Activated naive CD4-positive, alpha-beta T cell treated with anti-CD3 and anti-CD28 coated beads, Interleukin-2, amount 10 ng/mL, durations not matched to agents 7 days and 5 days (primary cell): ENCODE measurements around the gene RRP9.

ENCODE experiments used
- CTCF ChIA-PET: fragments of 350-600 bp; sonication (Branson Sonifier 250); formaldehyde crosslinking; loops from one replicate; lab custom pipeline; 2021; ENCODE audit warnings: antibody characterized with exemption; lab: Charles Lee
- DNase-seq: peaks from one replicate; pipeline ENCODE4 v3.0.0-alpha.2; 2020
- H3K27ac Mint-ChIP-seq: one replicate; pipeline ENCODE4 v1.8.0; 2021; ENCODE audit warnings: mild to moderate bottlenecking, moderate library complexity, mixed read lengths
- H3K27me3 Mint-ChIP-seq: one replicate; pipeline ENCODE4 v1.8.0; 2021; ENCODE audit warnings: mild to moderate bottlenecking, mixed read lengths
- H3K36me3 Mint-ChIP-seq: one replicate; pipeline ENCODE4 v1.8.0; 2021; ENCODE audit warnings: mixed read lengths
- H3K4me1 Mint-ChIP-seq: one replicate; pipeline ENCODE4 v1.8.0; 2021; ENCODE audit warnings: mixed read lengths
- H3K4me3 Mint-ChIP-seq: one replicate; pipeline ENCODE4 v1.8.0; 2021; ENCODE audit warnings: mild to moderate bottlenecking, moderate library complexity, mixed read lengths
- H3K9me3 Mint-ChIP-seq: one replicate; pipeline ENCODE4 v1.8.0; 2021; ENCODE audit warnings: mixed read lengths

RRP9 gene

GRCh38 chr3:51944451-51945021, 2.8 kb upstream of the RRP9 start:
- Mint-ChIP-seq H3K4me3 (no peak overlapping the region), H3K27me3 (no peaks in the 10 kb centered on the region), H3K9me3 (no peaks in the 10 kb centered on the region), H3K27ac (no peak overlapping the region), H3K36me3 (no peaks in the 10 kb centered on the region), H3K4me1 (peaks cover 31% of the 10 kb centered on the region)
- DNase-seq: no peak
- CTCF ChIA-PET: no interaction called here

- DNase-seq: no peak
- Mint-ChIP-seq H3K9me3 (no peaks in the 10 kb centered on the region), H3K4me1 (peaks cover 35% of the 10 kb centered on the region), H3K27ac (peak overlapping the region; percentile 30), H3K27me3 (no peaks in the 10 kb centered on the region), H3K4me3 (no peak overlapping the region), H3K36me3 (peaks cover 4% of the 10 kb centered on the region)
- CTCF ChIA-PET: interaction anchor here (0.9 to 3.4 kb wide), 7 partner anchors 30 to 288 kb away, joined by 3 to 24 read pairs (median 3); partner anchors contain the start of genes ABHD14A, ABHD14B and ACY1
Measured at GRCh38 chr3:51943451-51944391, 2.0 kb upstream of the RRP9 start.

DNA sequence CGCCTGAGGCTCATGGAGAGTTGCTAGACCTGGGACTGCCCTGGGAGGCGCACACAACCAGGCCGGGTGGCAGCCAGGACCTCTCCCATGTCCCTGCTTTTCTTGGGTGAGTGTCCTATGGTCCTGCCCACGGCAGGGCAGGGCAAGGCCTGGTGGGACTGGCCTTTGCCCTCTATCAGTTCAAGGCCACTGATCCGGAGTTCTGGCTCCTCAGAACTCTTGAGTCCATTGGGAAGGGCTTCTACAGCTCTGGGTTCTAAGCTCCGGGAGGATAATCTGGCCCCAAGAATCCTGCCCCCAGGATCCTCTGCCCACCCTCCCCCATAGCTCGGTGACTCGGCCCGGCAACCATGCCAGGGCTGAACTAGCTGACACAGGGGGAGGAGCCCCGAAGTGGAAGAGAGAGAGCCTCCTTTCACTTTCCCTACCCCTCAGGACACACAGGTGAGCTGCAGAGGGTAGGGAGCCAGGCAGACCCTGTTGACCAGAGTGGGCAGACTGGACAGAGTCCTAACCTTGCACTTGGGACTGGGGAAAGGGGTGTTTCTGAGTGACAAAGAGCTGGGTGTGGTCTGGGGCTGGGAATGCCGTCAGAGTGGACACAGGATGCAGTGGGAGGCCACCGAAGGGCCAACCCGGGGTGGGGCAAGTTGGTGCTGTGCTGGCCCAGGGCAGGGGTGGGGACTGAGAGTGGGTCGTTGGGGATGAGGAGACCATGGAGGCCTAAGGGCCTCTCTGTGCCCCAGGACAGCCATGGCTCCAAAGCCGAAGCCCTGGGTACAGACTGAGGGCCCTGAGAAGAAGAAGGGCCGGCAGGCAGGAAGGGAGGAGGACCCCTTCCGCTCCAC, 1.1 kb upstream of the RRP9 start:
- H3K4me1 Mint-ChIP-seq: peaks cover 39% of the 10 kb centered on the region

GRCh38 chr3:51941463-51941797, 274 bp downstream of the RRP9 start:
- peak overlapping the region; percentile 91 for H3K27ac Mint-ChIP-seq

More for the DNA sequence above, 1.1 kb upstream of the RRP9 start:
- DNase-seq: peak; percentile 78
- Mint-ChIP-seq H3K27me3 (no peaks in the 10 kb centered on the region), H3K27ac (peak overlapping the region; percentile 91), H3K36me3 (peaks cover 10% of the 10 kb centered on the region), H3K9me3 (no peaks in the 10 kb centered on the region), H3K4me3 (peak overlapping the region; percentile 87)
- CTCF ChIA-PET: interaction anchor here (0.7 to 3.4 kb wide), 16 partner anchors 10 to 289 kb away, joined by 3 to 24 read pairs (median 3); partner anchors contain the start of genes ABHD14A, ABHD14B, ACY1 and DUSP7

DNA sequence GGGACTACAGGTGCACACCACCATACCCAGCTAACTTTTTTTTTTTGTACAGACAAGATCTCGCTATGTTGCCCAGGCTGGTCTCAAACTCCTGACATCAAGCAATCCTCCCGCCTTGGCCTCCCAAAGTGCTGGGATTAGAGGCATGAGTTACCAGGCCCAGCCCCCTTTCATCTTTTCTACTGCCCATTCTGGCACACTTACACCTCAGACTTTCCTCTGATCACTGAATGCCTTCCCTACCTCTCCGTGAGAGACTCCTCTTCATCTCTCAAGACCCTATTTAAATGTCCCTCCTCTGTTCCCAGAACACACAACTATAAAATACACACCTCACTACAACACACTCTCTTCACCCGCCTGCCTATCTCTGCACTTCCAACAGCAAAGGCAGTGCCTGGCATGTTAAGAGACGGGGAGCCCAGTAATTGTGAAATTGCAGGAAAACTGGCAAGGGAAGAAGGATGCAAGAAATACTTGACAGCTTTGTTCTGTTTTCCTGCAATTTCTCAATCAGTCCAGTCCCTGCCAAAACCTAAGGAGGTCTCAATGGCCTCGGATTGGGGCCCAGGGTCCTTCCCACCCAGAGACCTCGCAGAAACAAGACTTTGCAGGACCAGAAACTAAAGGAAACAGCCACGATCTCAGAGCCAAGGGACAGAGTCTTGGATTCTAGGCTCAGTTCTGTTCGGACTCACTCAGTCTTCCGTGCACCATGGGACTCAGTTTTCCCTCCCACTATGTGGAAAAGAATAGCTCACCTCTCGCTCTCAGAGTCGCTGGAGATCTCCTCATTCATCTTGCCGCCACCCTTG, 849 bp downstream of the RRP9 start:
- Mint-ChIP-seq H3K27me3 (no peaks in the 10 kb centered on the region), H3K9me3 (no peaks in the 10 kb centered on the region), H3K36me3 (peaks cover 21% of the 10 kb centered on the region), H3K4me1 (peaks cover 39% of the 10 kb centered on the region), H3K4me3 (peak overlapping the region; percentile 87), H3K27ac (peak overlapping the region; percentile 67)
- CTCF ChIA-PET: interaction anchor here (0.6 to 3.4 kb wide), 11 partner anchors 8 to 471 kb away, joined by 3 to 24 read pairs (median 4); partner anchors contain the start of genes ABHD14A and ABHD14B
- no peak for DNase-seq

More at GRCh38 chr3:51941463-51941797, 274 bp downstream of the RRP9 start:
- CTCF ChIA-PET: interaction anchor here (0.6 to 3.4 kb wide), 12 partner anchors 8 to 471 kb away, joined by 3 to 24 read pairs (median 4); partner anchors contain the start of genes ABHD14A and ABHD14B
- DNase-seq: no peak
- Mint-ChIP-seq H3K9me3 (no peaks in the 10 kb centered on the region), H3K27me3 (no peaks in the 10 kb centered on the region), H3K4me1 (peaks cover 39% of the 10 kb centered on the region), H3K4me3 (peak overlapping the region; percentile 87), H3K36me3 (peaks cover 17% of the 10 kb centered on the region)

DNA sequence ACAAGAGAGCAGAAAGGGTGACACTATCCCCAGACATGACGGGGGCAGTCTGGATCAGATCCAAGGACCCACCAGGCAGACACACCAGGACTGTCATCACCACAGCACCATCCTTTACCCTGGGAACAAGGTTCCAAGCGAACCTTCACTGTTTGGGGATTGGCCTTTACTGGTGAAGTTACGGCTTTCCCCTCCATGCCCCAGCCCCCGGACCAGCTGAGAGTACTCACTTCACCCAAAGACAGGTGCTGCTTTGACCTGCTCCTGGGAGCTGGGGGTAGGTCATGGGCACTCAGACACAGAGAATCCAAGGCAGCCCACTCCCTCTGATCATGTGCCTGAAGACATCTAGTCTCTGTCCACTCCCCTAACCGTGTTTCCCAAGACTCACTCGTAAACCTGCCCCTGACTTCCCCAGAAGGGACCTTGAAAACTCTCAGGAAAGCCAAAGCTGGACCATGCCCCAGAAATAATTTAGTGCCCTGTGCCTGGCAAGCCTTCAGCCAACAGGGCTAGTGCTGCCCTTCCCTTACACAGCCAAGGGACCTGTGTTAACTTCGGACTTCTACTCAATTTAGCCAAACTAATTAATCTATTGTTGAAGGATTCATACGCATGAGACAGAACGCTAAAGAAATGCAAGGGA, 2.8 kb downstream of the RRP9 start:
- Mint-ChIP-seq H3K4me3 (no peak overlapping the region), H3K9me3 (no peaks in the 10 kb centered on the region), H3K27ac (no peak overlapping the region), H3K36me3 (peaks cover 30% of the 10 kb centered on the region), H3K27me3 (no peaks in the 10 kb centered on the region), H3K4me1 (peaks cover 39% of the 10 kb centered on the region)
- CTCF ChIA-PET: no interaction called here
- DNase-seq: no peak

- H3K27ac Mint-ChIP-seq: no peak overlapping the region
- peaks cover 35% of the 10 kb centered on the region for H3K4me1 Mint-ChIP-seq
- CTCF ChIA-PET: interaction anchor here (1.3 kb wide), 1 partner anchor 211 kb away, joined by 3 read pairs; no protein-coding TSS in a partner anchor
Measured at GRCh38 chr3:51937611-51938450, 3.9 kb downstream of the RRP9 start.

GRCh38 chr3:51937014-51937413, 4.7 kb downstream of the RRP9 start:
- CTCF ChIA-PET: interaction anchor here (1.3 kb wide), 1 partner anchor 212 kb away, joined by 3 read pairs; no protein-coding TSS in a partner anchor
- no peak overlapping the region for H3K27ac Mint-ChIP-seq

More at GRCh38 chr3:51937611-51938450, 3.9 kb downstream of the RRP9 start:
- Mint-ChIP-seq H3K9me3 (no peaks in the 10 kb centered on the region), H3K4me3 (no peak overlapping the region), H3K27me3 (no peaks in the 10 kb centered on the region), H3K36me3 (peaks cover 33% of the 10 kb centered on the region)
- DNase-seq: no peak

DNA sequence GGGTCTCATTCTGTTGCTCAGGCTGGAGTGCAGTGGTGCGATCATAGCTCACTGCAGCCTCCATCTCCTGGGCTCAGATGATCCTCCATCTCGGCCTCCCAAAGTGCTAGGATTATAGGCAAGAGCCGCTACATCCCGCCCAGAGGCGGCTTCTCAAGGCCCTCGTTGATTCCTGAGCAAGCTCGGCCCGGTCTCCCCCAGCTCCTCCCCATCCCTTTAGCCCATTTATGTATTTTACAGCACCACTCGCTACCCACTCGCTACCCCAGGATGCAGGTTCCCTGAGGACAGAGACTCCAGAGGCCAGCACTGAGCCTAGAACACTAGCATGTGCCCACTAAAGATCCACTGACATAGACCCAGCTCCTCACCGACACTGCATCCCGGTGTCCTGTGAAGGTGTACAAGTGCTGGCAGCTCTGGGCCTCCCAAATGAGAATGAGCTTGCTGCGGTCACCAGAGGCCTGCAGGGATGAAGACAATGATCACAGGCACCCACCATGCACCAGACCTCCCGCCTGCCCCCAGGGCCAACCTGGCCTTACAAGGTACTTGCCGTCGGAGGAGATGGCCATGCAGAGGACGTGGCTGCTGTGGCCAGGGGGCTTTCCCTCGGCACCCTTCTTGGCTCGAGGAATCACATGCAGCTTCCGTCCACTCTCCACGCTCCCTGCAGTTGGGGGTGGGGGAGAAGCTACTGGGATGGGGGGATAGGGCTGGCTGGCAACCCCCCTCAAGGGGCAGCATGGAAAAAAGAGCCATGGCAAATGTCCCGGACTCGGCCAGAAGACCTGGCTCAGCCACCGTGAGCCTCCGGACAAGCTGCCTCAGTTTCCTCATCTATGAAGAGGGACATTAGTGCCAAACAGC, 5.6 kb downstream of the RRP9 start:
- H3K36me3 Mint-ChIP-seq: peaks cover 36% of the 10 kb centered on the region
- no peak overlapping the region for H3K4me3 Mint-ChIP-seq
- peak overlapping the region; percentile 11 for H3K27ac Mint-ChIP-seq
- CTCF ChIA-PET: interaction anchor here (1.3 kb wide), 1 partner anchor 187 kb away, joined by 3 read pairs; no protein-coding TSS in a partner anchor
- H3K27me3 Mint-ChIP-seq: no peaks in the 10 kb centered on the region
- no peaks in the 10 kb centered on the region for H3K9me3 Mint-ChIP-seq
- H3K4me1 Mint-ChIP-seq: peaks cover 23% of the 10 kb centered on the region
- DNase-seq: no peak

More at GRCh38 chr3:51937014-51937413, 4.7 kb downstream of the RRP9 start:
- Mint-ChIP-seq H3K36me3 (peaks cover 35% of the 10 kb centered on the region), H3K27me3 (no peaks in the 10 kb centered on the region), H3K9me3 (no peaks in the 10 kb centered on the region), H3K4me3 (no peak overlapping the region), H3K4me1 (peaks cover 28% of the 10 kb centered on the region)
- DNase-seq: no peak

GRCh38 chr3:51934991-51935885, 6.5 kb downstream of the RRP9 start:
- H3K36me3 Mint-ChIP-seq: peaks cover 36% of the 10 kb centered on the region
- H3K4me3 Mint-ChIP-seq: no peak overlapping the region
- peaks cover 15% of the 10 kb centered on the region for H3K4me1 Mint-ChIP-seq
- H3K27ac Mint-ChIP-seq: no peak overlapping the region
- H3K9me3 Mint-ChIP-seq: no peaks in the 10 kb centered on the region
- no peak for DNase-seq
- CTCF ChIA-PET: interaction anchor here (1.3 kb wide), 1 partner anchor 188 kb away, joined by 3 read pairs; no protein-coding TSS in a partner anchor
- no peaks in the 10 kb centered on the region for H3K27me3 Mint-ChIP-seq
